Measurements from ENCODE around the gene RELN. TPM values are rescaled to one million over a fixed set of nuclear protein-coding genes. Genes with fewer than 3 reads are reported as not detected.
"Not testable (repeated sequence)": the region's sequence is repeated elsewhere in the genome, so short reads cannot be mapped to it uniquely, and the experiment has no call there.

RELN gene
- total and polyA plus RNA-seq, 2 donors from 2014 or later = 0.95 to 5.4 TPM

- Histone ChIP-seq H3K4me3 (ENCODE audit: low read length in 3 of 3) (no peak overlapping the region), H3K9ac (ENCODE audit: low read length in 3 of 3) (no peak overlapping the region), H3K27me3 (ENCODE audit: control insufficient read depth, insufficient read depth, low read length) (no peaks in the 10 kb centered on the region), H3K27ac (ENCODE audit: low read depth in 2 of 2, low read length in 2 of 2) (no peak overlapping the region), H3K9me3 (ENCODE audit: control insufficient read depth in 2 of 3, insufficient read depth in 1 of 3, low read length in 3 of 3) (peaks cover 0 to 3% (median 2%) of the 10 kb centered on the region in 3 donors), H3K36me3 (ENCODE audit: control insufficient read depth in 2 of 3, insufficient read depth in 3 of 3, low read length in 3 of 3) (no peaks in the 10 kb centered on the region), H3K4me1 (ENCODE audit: control insufficient read depth in 2 of 3, insufficient read depth in 2 of 3, low read depth in 1 of 3, low read length in 3 of 3) (no peaks in the 10 kb centered on the region)
- no peak for FAIRE-seq
- DNase-seq = no peak
- TF ChIP-seq, protein P1, sequence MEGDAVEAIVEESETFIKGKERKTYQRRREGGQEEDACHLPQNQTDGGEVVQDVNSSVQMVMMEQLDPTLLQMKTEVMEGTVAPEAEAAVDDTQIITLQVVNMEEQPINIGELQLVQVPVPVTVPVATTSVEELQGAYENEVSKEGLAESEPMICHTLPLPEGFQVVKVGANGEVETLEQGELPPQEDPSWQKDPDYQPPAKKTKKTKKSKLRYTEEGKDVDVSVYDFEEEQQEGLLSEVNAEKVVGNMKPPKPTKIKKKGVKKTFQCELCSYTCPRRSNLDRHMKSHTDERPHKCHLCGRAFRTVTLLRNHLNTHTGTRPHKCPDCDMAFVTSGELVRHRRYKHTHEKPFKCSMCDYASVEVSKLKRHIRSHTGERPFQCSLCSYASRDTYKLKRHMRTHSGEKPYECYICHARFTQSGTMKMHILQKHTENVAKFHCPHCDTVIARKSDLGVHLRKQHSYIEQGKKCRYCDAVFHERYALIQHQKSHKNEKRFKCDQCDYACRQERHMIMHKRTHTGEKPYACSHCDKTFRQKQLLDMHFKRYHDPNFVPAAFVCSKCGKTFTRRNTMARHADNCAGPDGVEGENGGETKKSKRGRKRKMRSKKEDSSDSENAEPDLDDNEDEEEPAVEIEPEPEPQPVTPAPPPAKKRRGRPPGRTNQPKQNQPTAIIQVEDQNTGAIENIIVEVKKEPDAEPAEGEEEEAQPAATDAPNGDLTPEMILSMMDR (IDR thresholded peaks at IDR 0.05; ENCODE audit: borderline replicate concordance, extremely low read depth, insufficient read depth) = no peak
- intact Hi-C loops (cut with DNase I) = no loop called here
Observed at GRCh38 chr7:103791894-103792293, 197.6 kb downstream of the RELN start.

- H3K27ac ChIP-seq (ENCODE audit: low read depth in 2 of 2, low read length in 2 of 2); H3K27me3 ChIP-seq (ENCODE audit: control insufficient read depth, insufficient read depth, low read length); FAIRE-seq; H3K4me3 ChIP-seq (ENCODE audit: low read length in 3 of 3); H3K9ac ChIP-seq (ENCODE audit: low read length in 3 of 3); H3K4me1 ChIP-seq (ENCODE audit: control insufficient read depth in 2 of 3, insufficient read depth in 2 of 3, low read depth in 1 of 3, low read length in 3 of 3); H3K36me3 ChIP-seq (ENCODE audit: control insufficient read depth in 2 of 3, insufficient read depth in 3 of 3, low read length in 3 of 3); intact Hi-C loops (cut with DNase I); H3K9me3 ChIP-seq (ENCODE audit: control insufficient read depth in 2 of 3, insufficient read depth in 1 of 3, low read length in 3 of 3); DNase-seq: not testable (repeated sequence)
Observed at GRCh38 chr7:103787041-103787440, 202.4 kb downstream of the RELN start.

DNA sequence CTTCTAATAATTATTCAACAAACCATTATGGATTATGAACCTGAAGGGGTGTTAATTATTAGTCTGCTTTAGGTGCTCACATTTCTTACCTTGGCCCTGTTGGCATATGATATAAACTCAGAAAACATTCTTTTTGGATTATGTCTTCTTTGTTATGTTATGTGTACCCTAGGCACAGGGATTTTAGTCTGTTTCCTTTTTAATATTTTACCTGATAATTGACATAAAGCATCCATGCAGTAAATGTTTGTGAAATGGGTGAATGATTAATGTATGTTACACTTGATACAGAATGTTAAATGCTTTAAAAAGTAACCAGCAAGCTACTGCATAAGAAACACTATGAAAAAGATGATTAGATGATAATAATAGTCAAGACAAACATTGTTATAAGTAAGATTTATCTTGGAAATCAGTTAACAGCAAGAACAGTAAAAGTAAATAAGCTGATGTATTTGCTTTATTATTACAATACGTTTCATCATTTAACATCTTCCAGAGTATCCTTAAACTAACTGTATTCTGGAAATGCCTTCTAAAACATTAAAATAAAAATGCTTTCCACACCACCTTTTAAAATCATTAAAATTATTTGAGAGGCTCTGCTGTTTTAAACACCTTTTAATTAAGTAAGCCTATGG, 204.7 kb downstream of the RELN start:
- TF ChIP-seq, protein P1 (IDR thresholded peaks at IDR 0.05; ENCODE audit: borderline replicate concordance, extremely low read depth, insufficient read depth) = no peak
- no peaks in the 10 kb centered on the region for H3K27me3 ChIP-seq (ENCODE audit: control insufficient read depth, insufficient read depth, low read length)
- H3K36me3 ChIP-seq (ENCODE audit: control insufficient read depth in 2 of 3, insufficient read depth in 3 of 3, low read length in 3 of 3) = no peaks in the 10 kb centered on the region
- no peak overlapping the region for H3K9ac ChIP-seq (ENCODE audit: low read length in 3 of 3)
- no peak for FAIRE-seq
- DNase-seq = no peak
- intact Hi-C loops (cut with DNase I) = no loop called here
- peaks cover 0 to 3% (median 0%) of the 10 kb centered on the region in 3 donors for H3K4me1 ChIP-seq (ENCODE audit: control insufficient read depth in 2 of 3, insufficient read depth in 2 of 3, low read depth in 1 of 3, low read length in 3 of 3)
- H3K27ac ChIP-seq (ENCODE audit: low read depth in 2 of 2, low read length in 2 of 2) = no peak overlapping the region
- H3K4me3 ChIP-seq (ENCODE audit: low read length in 3 of 3) = no peak overlapping the region
- H3K9me3 ChIP-seq (ENCODE audit: control insufficient read depth in 2 of 3, insufficient read depth in 1 of 3, low read length in 3 of 3) = no peaks in the 10 kb centered on the region

- no peaks in the 10 kb centered on the region for H3K9me3 ChIP-seq (ENCODE audit: control insufficient read depth in 2 of 3, insufficient read depth in 1 of 3, low read length in 3 of 3)
- no peak overlapping the region for H3K4me3 ChIP-seq (ENCODE audit: low read length in 3 of 3)
- no peak overlapping the region for H3K9ac ChIP-seq (ENCODE audit: low read length in 3 of 3)
- intact Hi-C loops (cut with DNase I) = no loop called here
- no peaks in the 10 kb centered on the region for H3K36me3 ChIP-seq (ENCODE audit: control insufficient read depth in 2 of 3, insufficient read depth in 3 of 3, low read length in 3 of 3)
- H3K27ac ChIP-seq (ENCODE audit: low read depth in 2 of 2, low read length in 2 of 2) = no peak overlapping the region
- H3K4me1 ChIP-seq (ENCODE audit: control insufficient read depth in 2 of 3, insufficient read depth in 2 of 3, low read depth in 1 of 3, low read length in 3 of 3) = peaks cover 0 to 3% (median 0%) of the 10 kb centered on the region in 3 donors
- no peaks in the 10 kb centered on the region for H3K27me3 ChIP-seq (ENCODE audit: control insufficient read depth, insufficient read depth, low read length)
- FAIRE-seq = no peak
- TF ChIP-seq, protein P1 (IDR thresholded peaks at IDR 0.05; ENCODE audit: borderline replicate concordance, extremely low read depth, insufficient read depth) = no peak
- no peak for DNase-seq
Observed at GRCh38 chr7:103781409-103781808, 208.0 kb downstream of the RELN start.

GRCh38 chr7:103780561-103780960, 208.9 kb downstream of the RELN start:
- H3K4me3 ChIP-seq (ENCODE audit: low read length in 3 of 3); H3K27ac ChIP-seq (ENCODE audit: low read depth in 2 of 2, low read length in 2 of 2); intact Hi-C loops (cut with DNase I); H3K9me3 ChIP-seq (ENCODE audit: control insufficient read depth in 2 of 3, insufficient read depth in 1 of 3, low read length in 3 of 3); DNase-seq; FAIRE-seq; H3K9ac ChIP-seq (ENCODE audit: low read length in 3 of 3); H3K4me1 ChIP-seq (ENCODE audit: control insufficient read depth in 2 of 3, insufficient read depth in 2 of 3, low read depth in 1 of 3, low read length in 3 of 3); H3K27me3 ChIP-seq (ENCODE audit: control insufficient read depth, insufficient read depth, low read length); H3K36me3 ChIP-seq (ENCODE audit: control insufficient read depth in 2 of 3, insufficient read depth in 3 of 3, low read length in 3 of 3): not testable (repeated sequence)
